ENCODE data around the gene RASL12.

GRCh38 chr15:65069779-65070546, 2.2 kb upstream of the RASL12 start:
- TF ChIP-seq POLR2A (IDR thresholded peaks at IDR 0.05; ENCODE audit: extremely low read depth, insufficient read length) (no peak), MAX (IDR thresholded peaks at IDR 0.05; ENCODE audit: low read depth, low read length) (no peak), CTCF (IDR thresholded peaks at IDR 0.05; ENCODE audit: low read depth, low read length) (no peak)

All from NB4 (cell line).